K562 (cell line): ENCODE data around the gene ATP7B. TPM values are rescaled to one million over a fixed set of nuclear protein-coding genes. Genes with fewer than 3 reads are reported as not detected.

Source experiments
- ARID1B ChIP-seq: fragments of 450-650 bp; IDR thresholded peaks from 2 replicates; pipeline ENCODE4 v1.6.1; 2016; ENCODE audit warnings: antibody characterized with exemption, mild to moderate bottlenecking, inconsistent platforms
- CBFA2T2 ChIP-seq: fragments of 450-650 bp; conservative IDR thresholded peaks from 2 replicates; pipeline ENCODE4 v1.6.1; 2017; ENCODE audit warnings: mild to moderate bottlenecking
- CBFA2T3 ChIP-seq: fragments of 450-650 bp; IDR thresholded peaks from 2 replicates; pipeline ENCODE4 v1.6.1; 2017
- CREBBP ChIP-seq: IDR thresholded peaks from one replicate; pipeline ENCODE4 v1.6.1; 2012; ENCODE audit warnings: low read depth, mild to moderate bottlenecking, control low read depth, inconsistent platforms, low read length
- EP300 ChIP-seq: IDR thresholded peaks from 2 replicates; pipeline ENCODE4 v1.6.1; 2012; ENCODE audit warnings: low read length, improper control_type of control experiment
- EWSR1 ChIP-seq: fragments of 450-650 bp; IDR thresholded peaks from 2 replicates; pipeline ENCODE4 v1.6.1; 2018; ENCODE audit warnings: borderline replicate concordance, mild to moderate bottlenecking, low read depth, moderate library complexity; ENCODE audit not compliant: partially characterized antibody
- FOS ChIP-seq: IDR thresholded peaks from 3 replicates; pipeline ENCODE4 v1.6.1; 2011; ENCODE audit not compliant: insufficient read length; ENCODE audit errors: extremely low read depth
- FOXJ2 ChIP-seq: fragments of 200-800 bp; sonication (Bioruptor generic); IDR thresholded peaks from 2 replicates; pipeline ENCODE4 v1.6.1; 2016; ENCODE audit warnings: missing genetic modification characterization, missing compliant biosample characterization
- HIVEP1 ChIP-seq: fragments of 250-450 bp; sonication (Bioruptor Pico); IDR thresholded peaks from 2 replicates; pipeline ENCODE4 v1.4.0; 2020; ENCODE audit warnings: mild to moderate bottlenecking
- KLF16 ChIP-seq: IDR thresholded peaks from 2 replicates; pipeline ENCODE4 v1.6.1; 2016; ENCODE audit warnings: antibody characterized with exemption
- MAFF ChIP-seq: IDR thresholded peaks from 2 replicates; pipeline ENCODE4 v1.6.1; 2012; ENCODE audit warnings: low read length, improper control_type of control experiment
- NCOR1 ChIP-seq: fragments of 450-650 bp; IDR thresholded peaks from 2 replicates; pipeline ENCODE4 v1.6.1; 2016; ENCODE audit warnings: mild to moderate bottlenecking, moderate library complexity
- SLC30A9 ChIP-seq: fragments of 250-450 bp; sonication (Bioruptor Pico); IDR thresholded peaks from 2 replicates; pipeline ENCODE4 v1.8.0; 2022; ENCODE audit warnings: mild to moderate bottlenecking, moderate library complexity
- SMARCA5 ChIP-seq: fragments of 450-650 bp; IDR thresholded peaks from 2 replicates; pipeline ENCODE4 v1.6.1; 2016
- ZNF133 ChIP-seq: fragments of 250-450 bp; sonication (Bioruptor Pico); IDR thresholded peaks from 2 replicates; pipeline ENCODE4 v1.4.0; 2020; ENCODE audit warnings: mild to moderate bottlenecking
- ZNF274 ChIP-seq: IDR thresholded peaks from 2 replicates; pipeline ENCODE4 v1.6.1; 2011; ENCODE audit warnings: low read depth, mild to moderate bottlenecking, low read length, moderate library complexity, borderline replicate concordance
- ZNF347 ChIP-seq: fragments of 450-650 bp; formaldehyde crosslinking; IDR thresholded peaks from 2 replicates; pipeline ENCODE4 v1.4.0; 2020; ENCODE audit warnings: low read depth, mild to moderate bottlenecking, moderate library complexity
- ZNF778 ChIP-seq: fragments of 450-650 bp; formaldehyde crosslinking; IDR thresholded peaks from 2 replicates; pipeline ENCODE4 v1.4.0; 2020; ENCODE audit warnings: mild to moderate bottlenecking, moderate library complexity
- ZNF785 ChIP-seq: fragments of 250-450 bp; sonication (Bioruptor Pico); IDR thresholded peaks from 2 replicates; pipeline ENCODE4 v1.4.0; 2020; ENCODE audit warnings: mild to moderate bottlenecking
- polyA plus RNA-seq, 8 experiments: library from polyadenylated mRNA; depleted of rRNA in 4 of 8; stranded (reverse) in 5 of 8; unstranded in 3 of 8; fragments of >200 nt; fragmentation: Nextera tagmentation in 2 of 8; fragmentation: Illumina TruSeq in 1 of 8; extraction: Ambion mirVana in 2 of 8; extraction: Trizol in 1 of 8; gene quantifications; 2 replicates each; pipeline versions ENCODE4 v1.2.1 to v1.2.3, GENCODE V29; 2011 to 2014; ENCODE audit warnings: inconsistent platforms in 1 of 8, missing spikeins in 1 of 8
- total RNA-seq, 7 experiments: library from RNA; depleted of rRNA in 6 of 7; stranded (reverse); fragments of >200 nt in 6 of 7; fragmentation: Illumina TruSeq in 2 of 7; extraction: Trizol in 2 of 7; gene quantifications; 2 replicates each; pipeline versions ENCODE4 v1.2.1 to v1.2.3, GENCODE V29; 2011 to 2021; ENCODE audit warnings: low replicate concordance in 1 of 7
- TF ChIP-seq, protein P1 (sequence below): fragments of 250-450 bp; sonication (Bioruptor Pico); IDR thresholded peaks from 2 replicates; pipeline ENCODE4 v1.5.1; 2021; ENCODE audit warnings: mild to moderate bottlenecking
- TF ChIP-seq, protein P2 (sequence below): fragments of 250-450 bp; sonication (Bioruptor Pico); IDR thresholded peaks from 2 replicates; pipeline ENCODE4 v1.4.0; 2020
- TF ChIP-seq, protein P3 (sequence below): fragments of 250-450 bp; sonication (Bioruptor Pico); IDR thresholded peaks from 2 replicates; pipeline ENCODE4 v1.4.0; 2020; ENCODE audit warnings: mild to moderate bottlenecking, moderate library complexity
- TF ChIP-seq, protein P4 (sequence below): fragments of 450-650 bp; formaldehyde crosslinking; IDR thresholded peaks from 2 replicates; pipeline ENCODE4 v1.4.0; 2020; ENCODE audit warnings: mild to moderate bottlenecking, moderate library complexity

Gene ATP7B
- total and polyA plus RNA-seq, 9 of the 15 experiments (the other 6 are each of a cell fraction or from before 2014, with no cell fraction given), result 1.1 to 20.4 (median 8.5) TPM

DNA sequence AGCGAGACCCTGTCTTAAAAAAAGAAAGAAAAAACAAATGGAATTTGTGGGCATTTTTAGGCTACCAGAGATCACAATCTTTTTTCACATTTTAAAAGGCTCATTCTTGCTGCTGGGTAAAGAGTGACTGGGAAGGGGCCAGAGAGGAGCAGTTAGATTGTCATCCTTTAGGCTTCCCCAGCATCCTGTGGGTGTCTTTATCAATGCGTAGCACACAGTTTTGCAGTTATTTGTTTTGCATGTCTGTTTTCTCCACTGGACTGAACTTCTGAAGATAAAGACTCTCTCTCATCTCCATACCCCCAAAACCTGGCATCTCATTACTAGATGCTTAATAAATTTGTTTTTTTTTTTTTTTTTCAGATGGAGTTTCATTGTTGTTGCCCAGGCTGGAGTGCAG, 11.1 kb upstream of the ATP7B start (continued):
- TF ChIP-seq FOXJ2 (tag), result no peak
- peak; percentile 63; the same call in 1 of the 2 replicates for TF ChIP-seq EP300
- peak; percentile 80 for TF ChIP-seq CBFA2T3
- TF ChIP-seq HIVEP1, result no peak
- no peak for TF ChIP-seq SMARCA5
- TF ChIP-seq, protein P1, sequence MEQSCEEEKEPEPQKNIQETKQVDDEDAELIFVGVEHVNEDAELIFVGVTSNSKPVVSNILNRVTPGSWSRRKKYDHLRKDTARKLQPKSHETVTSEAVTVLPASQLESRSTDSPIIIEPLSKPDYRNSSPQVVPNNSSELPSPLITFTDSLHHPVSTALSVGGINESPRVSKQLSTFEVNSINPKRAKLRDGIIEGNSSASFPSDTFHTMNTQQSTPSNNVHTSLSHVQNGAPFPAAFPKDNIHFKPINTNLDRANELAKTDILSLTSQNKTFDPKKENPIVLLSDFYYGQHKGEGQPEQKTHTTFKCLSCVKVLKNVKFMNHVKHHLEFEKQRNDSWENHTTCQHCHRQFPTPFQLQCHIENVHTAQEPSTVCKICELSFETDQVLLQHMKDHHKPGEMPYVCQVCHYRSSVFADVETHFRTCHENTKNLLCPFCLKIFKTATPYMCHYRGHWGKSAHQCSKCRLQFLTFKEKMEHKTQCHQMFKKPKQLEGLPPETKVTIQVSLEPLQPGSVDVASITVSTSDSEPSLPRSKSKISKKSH, result no peak
- no peak for TF ChIP-seq ZNF785 (CRISPR knock-in tag)
- TF ChIP-seq KLF16, result no peak
- TF ChIP-seq FOS, result no peak
- TF ChIP-seq ZNF778 (CRISPR knock-in tag), result no peak
- TF ChIP-seq MAFF, result no peak
- no peak for TF ChIP-seq ZNF347 (CRISPR knock-in tag)
- no peak for TF ChIP-seq ZNF133 (CRISPR knock-in tag)
- TF ChIP-seq CREBBP, result no peak
- no peak for TF ChIP-seq ZNF274
- TF ChIP-seq EWSR1, result no peak
- TF ChIP-seq, protein P2, sequence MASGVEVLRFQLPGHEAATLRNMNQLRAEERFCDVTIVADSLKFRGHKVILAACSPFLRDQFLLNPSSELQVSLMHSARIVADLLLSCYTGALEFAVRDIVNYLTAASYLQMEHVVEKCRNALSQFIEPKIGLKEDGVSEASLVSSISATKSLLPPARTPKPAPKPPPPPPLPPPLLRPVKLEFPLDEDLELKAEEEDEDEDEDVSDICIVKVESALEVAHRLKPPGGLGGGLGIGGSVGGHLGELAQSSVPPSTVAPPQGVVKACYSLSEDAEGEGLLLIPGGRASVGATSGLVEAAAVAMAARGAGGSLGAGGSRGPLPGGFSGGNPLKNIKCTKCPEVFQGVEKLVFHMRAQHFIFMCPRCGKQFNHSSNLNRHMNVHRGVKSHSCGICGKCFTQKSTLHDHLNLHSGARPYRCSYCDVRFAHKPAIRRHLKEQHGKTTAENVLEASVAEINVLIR (CRISPR knock-in tag), result no peak
- TF ChIP-seq NCOR1, result 0 out of 2 replicates have a peak, but pooled peaks have one; percentile 34
- TF ChIP-seq, protein P3, sequence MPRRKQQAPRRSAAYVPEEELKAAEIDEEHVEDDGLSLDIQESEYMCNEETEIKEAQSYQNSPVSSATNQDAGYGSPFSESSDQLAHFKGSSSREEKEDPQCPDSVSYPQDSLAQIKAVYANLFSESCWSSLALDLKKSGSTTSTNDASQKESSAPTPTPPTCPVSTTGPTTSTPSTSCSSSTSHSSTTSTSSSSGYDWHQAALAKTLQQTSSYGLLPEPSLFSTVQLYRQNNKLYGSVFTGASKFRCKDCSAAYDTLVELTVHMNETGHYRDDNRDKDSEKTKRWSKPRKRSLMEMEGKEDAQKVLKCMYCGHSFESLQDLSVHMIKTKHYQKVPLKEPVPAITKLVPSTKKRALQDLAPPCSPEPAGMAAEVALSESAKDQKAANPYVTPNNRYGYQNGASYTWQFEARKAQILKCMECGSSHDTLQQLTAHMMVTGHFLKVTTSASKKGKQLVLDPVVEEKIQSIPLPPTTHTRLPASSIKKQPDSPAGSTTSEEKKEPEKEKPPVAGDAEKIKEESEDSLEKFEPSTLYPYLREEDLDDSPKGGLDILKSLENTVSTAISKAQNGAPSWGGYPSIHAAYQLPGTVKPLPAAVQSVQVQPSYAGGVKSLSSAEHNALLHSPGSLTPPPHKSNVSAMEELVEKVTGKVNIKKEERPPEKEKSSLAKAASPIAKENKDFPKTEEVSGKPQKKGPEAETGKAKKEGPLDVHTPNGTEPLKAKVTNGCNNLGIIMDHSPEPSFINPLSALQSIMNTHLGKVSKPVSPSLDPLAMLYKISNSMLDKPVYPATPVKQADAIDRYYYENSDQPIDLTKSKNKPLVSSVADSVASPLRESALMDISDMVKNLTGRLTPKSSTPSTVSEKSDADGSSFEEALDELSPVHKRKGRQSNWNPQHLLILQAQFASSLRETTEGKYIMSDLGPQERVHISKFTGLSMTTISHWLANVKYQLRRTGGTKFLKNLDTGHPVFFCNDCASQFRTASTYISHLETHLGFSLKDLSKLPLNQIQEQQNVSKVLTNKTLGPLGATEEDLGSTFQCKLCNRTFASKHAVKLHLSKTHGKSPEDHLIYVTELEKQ, result no peak
- TF ChIP-seq, protein P4, sequence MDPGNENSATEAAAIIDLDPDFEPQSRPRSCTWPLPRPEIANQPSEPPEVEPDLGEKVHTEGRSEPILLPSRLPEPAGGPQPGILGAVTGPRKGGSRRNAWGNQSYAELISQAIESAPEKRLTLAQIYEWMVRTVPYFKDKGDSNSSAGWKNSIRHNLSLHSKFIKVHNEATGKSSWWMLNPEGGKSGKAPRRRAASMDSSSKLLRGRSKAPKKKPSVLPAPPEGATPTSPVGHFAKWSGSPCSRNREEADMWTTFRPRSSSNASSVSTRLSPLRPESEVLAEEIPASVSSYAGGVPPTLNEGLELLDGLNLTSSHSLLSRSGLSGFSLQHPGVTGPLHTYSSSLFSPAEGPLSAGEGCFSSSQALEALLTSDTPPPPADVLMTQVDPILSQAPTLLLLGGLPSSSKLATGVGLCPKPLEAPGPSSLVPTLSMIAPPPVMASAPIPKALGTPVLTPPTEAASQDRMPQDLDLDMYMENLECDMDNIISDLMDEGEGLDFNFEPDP (CRISPR knock-in tag), result no peak
- TF ChIP-seq CBFA2T2, result peak; percentile 59
- TF ChIP-seq ARID1B, result peak; percentile 59
- TF ChIP-seq SLC30A9, result no peak
